HG02610 (cell line): ENCODE measurements around the gene DCDC2B.

Experiments
- ATAC-seq: cut with Tn5 transposase; IDR thresholded peaks from one replicate; pipeline ENCODE4 v1.9.1; 2021; ENCODE audit warnings: mild to moderate bottlenecking, moderate library complexity; ENCODE audit not compliant: unreplicated experiment

The DCDC2B gene

DNA sequence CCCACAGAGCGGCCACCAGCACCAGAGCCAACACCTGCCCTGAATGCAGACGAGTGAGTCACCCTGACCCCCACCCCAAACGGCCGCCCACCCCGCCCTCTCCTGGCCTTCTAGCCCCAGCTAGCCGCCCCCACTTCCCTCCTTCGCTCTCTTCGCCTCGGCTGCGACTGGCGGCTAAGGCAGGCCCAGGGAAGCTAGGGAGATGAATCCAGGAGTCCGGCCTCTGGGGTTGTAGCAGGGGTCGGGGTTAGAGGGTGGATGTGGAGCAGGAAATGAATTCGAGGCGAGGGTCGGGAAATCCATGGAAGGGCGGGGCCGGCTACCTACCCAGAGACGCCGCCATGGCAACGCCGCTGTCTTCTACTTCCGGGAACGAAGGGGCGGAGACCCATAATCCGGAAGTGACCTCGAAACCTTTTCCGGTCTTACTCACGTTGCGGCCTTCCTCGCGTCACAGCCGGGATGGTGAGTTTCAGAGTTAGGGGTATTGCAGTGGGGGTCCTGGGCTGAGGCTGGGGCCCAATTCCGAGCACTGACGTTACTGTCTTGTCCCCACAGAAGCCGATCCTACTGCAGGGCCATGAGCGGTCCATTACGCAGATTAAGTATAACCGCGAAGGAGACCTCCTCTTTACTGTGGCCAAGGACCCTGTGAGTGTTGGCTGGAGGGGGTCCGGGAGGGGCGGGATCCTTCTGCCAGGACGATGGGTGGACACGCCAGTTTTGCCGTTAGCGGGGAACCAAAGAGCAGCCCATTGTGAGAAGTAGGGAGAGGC lies 13.3 kb downstream of the DCDC2B start, which contains the start of the genes EIF3I and TMEM234:
Gene EIF3I (plus strand): TSS at position 428 of the 776 bp plus-strand sequence. CDS start 35 bp downstream, at position 463.
Gene TMEM234 (minus strand): TSS at position 374 of the 776 bp plus-strand sequence. CDS start 31 bp downstream, at position 343.
- ATAC-seq: peak; percentile 89

DNA sequence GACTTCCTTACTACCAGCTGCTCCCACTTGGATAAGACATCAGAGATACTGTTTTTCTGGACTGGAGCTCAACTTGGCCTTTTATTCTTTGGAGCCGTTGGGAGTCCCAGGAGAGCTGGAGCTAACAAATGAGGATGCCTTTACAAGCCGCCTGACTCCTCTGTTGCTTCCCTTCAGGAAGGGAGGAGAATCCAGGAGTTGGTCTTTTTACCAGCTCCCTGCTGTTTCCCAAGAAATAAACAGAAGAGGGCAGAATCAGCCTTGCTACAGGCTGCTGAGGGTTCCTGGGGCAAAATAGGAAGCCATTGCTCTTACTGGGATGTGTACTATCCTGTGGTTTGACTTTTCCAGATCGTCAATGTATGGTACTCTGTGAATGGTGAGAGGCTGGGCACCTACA lies 14.8 kb downstream of the DCDC2B start:
- no peak for ATAC-seq

DNA sequence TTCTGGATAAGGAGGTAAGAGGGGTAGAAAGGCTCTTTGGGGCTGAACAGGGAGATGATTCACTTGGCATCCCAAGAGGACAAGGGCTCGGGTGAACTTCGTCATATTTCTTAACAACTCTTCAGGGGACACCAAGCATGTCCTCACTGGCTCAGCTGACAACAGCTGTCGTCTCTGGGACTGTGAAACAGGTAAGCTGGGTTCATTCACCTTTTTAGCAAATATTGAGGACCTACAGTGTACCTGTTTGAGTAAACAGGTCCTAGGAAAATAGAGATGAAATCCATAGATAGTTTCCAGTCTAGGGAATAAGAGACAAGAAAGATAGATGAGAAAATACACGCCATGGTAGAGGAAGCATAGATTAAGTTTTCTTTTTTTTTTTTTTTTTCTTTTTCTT lies 15.4 kb downstream of the DCDC2B start:
- no peak for ATAC-seq

DNA sequence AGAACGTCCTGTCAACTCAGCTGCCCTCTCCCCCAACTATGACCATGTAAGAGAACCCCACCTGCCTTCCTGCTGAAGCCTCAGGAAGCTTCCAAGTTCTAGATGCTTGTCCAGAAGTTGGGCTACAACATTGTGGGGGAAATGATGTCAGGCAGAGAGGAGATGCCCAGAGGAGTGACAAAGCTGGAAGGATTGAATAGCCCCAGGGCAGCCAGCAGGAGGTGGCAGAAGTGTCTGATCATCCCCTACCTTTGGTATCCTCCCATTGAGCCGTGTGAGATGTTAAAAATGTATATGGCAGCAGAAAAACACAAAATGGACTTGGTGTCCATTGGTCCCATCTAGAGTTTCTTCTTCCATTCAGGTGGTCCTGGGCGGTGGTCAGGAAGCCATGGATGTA lies 19.9 kb downstream of the DCDC2B start:
- no peak for ATAC-seq

DNA sequence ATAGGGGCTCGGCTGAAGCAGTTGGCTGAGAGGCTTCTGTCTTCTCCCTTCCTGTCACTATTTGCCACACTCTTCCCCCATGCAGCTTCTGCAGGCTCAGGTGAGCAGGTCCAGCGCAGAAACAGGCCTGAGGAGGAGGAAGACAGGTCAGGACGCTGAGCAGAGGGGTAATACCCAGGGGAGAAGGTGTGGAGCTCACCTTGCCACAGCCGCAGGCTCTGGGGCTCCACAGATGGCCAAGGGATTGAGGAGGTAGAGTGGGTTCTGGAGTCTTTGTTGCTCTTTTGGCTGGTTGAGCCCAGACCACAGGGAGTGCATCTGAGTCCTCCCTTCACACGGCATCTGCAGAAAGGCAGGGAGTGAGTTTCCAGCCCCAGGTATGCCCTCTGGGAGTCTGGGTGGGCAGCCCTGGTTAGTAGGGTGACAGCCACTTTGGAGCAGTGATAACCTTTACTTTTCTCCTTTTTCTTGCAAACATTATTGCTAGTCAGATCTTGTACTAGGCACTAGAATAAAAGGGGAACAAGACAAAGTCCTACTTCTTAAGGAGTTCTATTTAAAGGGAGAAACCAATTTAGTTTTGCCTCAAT lies 23.0 kb downstream of the DCDC2B start:
- ATAC-seq: no peak

DNA sequence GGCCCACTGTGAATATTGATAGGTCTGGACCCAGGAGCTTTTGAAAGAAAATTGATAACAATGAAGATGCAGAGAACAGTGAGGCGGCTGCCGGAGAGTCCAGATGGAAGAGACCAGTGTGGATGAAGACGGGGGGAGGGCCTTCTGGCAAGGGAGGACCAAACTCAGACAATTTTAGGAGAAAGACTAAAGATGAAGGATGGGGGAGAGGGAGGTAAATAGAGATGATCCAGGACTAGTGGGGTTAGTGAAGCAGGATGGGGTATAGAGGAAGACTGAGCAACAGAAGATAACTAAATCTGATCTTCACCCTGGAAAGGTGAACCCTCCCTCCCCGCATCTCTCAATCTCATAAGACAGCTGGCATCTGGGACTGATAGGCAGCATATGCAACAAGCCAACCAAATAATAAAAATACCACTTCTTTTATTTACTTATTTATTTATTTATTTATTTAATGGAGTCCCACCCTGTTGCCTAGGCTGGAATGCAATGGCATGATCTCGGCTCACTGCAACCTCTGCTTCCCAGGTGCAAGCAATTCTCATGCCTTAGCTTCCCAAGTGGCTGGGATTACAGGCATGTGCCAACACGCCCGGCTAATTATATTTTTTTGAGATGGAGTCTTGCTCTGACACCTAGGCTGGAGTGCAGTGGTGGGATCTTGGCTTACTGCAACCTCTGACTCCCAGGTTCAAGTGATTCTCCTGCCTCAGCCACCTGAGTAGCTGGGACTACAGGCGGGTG lies 23.8 kb downstream of the DCDC2B start:
- ATAC-seq: no peak

DNA sequence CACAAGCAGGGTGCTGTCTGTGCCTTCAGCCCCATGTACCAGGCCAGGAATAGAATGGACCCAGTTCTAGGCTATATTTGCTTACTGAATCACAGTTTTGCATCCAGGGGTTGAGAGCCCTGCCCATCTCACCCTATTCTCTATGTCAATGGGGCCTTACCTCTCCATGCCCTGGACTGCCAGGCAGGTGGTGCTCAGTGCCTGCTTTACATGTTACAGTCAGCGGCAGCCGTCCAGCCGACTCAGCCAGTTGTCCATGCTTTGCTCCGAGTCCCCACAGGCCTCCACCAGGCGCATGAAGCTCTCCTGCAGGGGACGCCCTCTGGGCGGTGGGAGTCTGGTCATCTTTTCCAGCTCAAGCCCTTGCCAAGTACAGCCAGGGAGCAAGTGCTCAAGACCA lies 25.9 kb downstream of the DCDC2B start:
- ATAC-seq: no peak

DNA sequence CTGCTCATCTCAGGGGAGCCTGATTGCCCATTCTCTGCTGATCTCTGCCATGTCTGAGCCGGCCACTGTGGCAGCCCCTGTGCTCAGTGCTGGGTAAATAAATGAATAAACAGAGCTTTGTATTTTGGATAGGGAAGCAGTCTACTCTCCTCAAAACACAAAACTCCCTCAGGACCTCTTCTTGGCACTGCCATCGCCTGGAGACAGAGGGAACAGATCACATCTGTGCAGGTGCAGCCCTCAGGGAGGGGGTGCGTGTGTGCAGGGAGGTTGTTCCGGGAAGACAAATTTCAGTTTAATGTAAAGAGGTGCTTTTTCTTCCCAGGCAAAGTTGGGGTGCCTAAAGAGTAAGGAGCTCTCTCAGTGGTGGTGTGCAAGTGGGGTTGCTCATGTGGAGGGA lies 30.4 kb downstream of the DCDC2B start:
- ATAC-seq: no peak

DNA sequence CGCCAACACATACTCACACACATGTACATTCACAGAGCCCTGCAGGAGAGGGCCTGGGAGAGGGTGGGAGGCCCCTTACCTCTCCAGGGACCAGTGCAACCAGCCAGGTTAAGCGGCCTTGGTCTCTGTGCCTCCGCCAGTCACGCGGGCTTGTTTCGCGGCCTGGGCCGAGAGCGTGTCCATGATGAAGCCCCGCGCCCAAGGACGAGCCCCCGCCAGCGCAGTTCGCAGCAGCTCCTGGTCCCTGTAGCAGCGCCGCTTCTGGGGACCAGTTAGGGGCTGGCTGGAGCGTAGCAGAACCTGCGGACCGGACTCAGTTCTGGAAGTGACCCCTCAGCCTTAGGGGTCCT lies 30.9 kb downstream of the DCDC2B start:
- ATAC-seq: no peak

DNA sequence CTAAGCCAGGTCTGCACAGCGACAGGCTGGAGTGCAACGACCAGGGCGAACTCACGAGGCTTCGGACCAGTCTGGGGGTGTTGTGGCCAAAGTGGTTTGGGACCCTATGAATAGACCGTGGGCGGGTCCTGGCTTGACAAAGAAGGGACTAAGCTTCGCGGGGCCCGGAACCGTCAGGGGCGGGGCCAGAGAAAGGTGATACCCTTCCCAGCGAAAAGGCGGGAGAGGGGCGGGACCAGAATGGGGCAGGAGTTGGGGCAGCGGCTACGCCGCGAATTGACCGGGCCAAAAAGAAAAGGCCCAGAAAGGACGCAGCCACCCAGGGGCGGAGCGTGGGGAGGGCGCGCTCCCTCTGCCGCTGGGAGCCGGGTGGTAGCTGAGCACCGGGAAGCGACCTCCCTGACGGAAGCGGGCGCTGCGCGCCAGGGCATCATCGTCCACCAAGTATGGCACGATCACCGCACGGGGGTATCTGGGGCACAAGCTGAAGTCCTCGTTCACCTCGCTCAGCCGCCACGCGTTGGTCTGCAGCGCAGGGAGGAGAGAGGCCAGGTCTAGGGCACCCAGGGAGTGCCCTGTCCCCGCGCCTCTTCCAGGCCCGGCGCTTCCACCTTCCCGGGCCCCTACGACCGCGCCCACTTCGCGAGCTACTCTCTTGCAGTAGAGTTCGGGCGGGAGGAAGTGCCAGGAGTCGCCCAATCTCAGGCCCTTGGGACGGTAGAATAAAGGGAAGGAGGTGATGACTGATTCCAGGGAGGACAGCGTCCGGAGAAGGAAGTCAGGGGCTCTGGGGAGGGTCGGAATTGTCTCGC lies 31.5 kb downstream of the DCDC2B start:
- peak; percentile 28 for ATAC-seq

DNA sequence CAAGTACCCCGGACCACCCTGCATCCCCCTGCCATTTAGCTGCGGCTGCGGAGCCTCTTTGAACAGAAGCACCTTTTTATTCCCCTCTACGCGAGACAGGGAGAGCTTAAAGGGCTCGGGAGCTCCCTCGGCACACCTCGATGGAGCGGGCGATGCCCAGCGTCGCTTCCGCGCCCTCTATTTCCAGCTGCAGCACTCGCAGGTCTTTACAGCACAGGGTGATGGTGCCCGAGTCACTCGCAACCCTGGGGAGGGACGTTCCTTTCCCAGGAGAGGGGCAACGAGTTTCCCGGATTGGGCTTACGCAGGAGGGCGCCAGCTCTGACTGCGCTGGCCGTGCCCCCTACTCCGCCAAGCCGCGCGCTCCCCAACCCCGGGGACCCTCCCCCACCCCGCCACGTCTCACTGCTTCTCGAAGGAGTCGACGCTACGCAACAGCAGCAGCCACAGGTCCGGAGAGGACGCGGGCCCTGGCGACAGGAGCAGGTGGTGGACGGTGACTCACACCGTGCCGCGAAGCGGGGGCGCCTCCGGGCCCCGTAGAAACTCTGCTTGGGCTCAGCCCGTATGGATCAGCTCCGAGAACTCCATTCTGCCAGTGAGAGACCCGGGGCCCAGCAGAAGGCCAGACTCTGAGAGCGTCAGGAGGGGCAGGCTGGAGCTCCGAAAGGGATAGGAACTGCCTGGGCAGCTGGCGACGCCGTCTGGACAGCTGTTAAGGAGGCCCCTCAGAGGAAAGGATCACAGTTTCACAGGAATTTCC lies 32.3 kb downstream of the DCDC2B start:
- peak; percentile 43 for ATAC-seq

DNA sequence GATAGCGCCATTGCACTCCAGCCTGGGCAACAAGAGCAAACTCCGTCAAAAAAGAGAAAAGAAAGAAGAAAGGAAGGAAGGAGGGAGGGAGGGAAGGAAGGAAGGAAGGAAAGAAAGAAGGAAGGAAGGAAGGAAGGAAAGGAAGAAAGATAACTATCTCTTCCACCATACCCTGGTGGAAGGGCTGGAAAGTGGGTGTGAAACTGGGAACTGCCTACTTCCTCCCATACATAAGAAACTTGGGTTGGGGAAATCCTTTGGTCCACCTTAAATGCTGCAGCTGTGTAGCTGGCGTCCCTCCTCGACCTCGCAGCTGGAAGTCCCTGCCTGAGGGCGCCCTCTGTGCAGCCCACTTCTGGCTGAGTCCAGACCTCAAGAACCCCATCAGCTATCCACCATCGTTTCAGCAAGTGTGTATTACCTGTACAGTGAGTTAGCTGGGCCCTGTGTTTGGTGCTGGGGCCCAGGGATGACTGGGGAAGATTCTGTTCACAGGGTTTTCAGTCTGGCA lies 33.5 kb downstream of the DCDC2B start:
- ATAC-seq: no peak

DNA sequence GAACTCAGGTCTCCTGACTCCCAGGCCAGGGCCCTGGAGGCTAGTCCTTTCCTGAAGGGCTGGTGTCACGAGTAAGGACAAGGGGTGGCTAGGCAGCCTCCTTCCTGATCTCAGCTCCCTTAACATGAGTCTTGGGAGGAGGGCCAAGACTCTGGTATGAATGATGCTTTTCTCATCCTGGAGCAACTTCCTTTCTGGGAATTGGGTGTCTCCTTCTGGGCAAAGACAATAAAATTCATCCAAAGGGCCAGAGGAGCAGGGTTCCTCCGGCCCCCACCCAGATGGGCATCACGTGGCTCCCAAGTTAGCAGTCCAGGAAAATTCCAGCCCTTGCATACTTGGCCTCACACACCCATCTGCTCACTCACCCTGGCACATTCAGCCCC lies 38.0 kb downstream of the DCDC2B start, which contains the start of gene FAM167B:
Gene FAM167B (plus strand): TSS at position 335 of the 386 bp plus-strand sequence. CDS start 200 bp downstream, outside the sequence.
- no peak for ATAC-seq

DNA sequence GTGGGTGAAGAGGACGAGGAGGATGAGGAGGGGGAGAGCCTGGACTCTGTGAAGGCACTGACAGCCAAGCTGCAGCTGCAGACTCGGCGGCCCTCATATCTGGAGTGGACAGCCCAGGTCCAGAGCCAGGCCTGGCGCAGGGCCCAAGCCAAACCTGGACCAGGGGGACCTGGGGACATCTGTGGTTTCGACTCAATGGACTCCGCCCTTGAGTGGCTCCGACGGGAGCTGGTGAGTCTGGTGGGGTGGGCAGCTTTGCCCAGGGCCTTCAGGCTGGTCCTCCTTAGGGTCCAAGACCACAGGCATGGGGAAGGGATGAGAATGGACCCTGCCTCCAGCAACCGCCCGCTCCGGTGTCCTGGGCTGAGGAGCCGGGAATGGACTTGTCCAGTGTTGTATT lies 38.6 kb downstream of the DCDC2B start:
- ATAC-seq: no peak

DNA sequence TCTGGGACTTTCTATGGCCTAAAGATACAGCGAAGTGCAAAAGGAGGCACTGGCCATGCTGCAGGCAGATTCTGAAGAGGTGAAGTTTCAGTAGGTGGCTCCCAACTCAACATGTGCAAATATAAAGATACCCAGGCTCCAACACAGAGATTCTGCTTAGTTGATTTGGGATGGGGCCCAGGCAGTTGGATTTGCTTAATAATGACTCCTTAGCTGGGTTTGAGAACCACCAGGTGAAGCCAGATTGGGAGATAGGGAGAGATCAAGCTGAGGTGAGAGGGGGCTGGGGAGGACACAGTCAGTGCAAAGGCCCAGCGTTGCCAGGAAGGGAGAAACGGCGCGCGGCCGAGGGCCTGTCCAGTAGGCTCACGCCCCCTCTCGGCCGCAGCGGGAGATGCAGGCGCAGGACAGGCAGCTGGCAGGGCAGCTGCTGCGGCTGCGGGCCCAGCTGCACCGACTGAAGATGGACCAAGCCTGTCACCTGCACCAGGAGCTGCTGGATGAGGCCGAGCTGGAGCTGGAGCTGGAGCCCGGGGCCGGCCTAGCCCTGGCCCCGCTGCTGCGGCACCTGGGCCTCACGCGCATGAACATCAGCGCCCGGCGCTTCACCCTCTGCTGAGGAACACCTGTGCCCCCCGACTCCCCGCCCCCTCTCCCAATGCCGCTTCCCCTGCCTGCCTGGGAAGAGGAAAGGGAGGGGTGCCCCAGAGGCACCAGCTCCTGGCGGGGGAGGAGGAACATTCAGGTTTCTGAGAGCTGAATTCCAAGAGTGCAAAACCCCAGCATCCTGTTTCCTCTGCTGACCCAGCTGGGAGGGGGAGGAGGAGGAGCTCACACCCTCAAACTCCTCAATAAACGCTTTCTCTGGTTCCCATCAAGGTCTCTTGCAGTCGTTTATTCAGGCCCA lies 39.3 kb downstream of the DCDC2B start:
- ATAC-seq: no peak

DNA sequence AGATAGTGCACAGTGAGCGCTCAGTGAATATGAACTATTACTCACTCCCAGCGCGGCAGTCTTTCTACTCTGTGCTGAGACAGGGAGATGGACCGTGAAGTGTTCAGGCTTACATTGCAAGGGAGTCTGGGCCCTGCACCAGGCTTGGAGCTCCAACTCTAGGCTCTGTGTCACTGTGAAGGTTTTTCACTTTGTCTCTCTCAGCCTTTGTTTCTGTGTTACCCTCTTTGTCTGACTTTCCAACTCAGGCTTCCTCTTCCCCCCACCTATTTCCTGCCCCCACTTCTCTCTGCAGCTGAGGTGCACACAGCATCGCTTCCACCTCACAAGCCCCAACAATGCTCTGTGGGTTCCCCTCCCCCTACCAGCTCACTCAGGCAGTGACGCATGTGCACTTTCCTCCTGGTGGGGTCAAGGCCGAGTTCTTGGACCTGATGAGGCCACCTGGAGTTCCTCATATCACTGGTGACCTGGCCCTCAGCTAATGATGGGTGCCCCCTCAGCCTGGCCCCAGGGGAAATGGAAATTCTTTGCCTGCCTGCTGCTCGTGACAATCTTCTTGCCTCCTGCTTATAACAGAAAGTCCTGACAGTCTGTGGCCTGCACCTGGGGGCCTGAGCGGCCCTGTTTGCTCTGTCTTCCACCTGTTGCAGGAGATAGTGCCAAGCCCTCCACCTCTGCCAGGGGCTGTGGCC lies 41.1 kb downstream of the DCDC2B start:
- peak; percentile 61 for ATAC-seq

DNA sequence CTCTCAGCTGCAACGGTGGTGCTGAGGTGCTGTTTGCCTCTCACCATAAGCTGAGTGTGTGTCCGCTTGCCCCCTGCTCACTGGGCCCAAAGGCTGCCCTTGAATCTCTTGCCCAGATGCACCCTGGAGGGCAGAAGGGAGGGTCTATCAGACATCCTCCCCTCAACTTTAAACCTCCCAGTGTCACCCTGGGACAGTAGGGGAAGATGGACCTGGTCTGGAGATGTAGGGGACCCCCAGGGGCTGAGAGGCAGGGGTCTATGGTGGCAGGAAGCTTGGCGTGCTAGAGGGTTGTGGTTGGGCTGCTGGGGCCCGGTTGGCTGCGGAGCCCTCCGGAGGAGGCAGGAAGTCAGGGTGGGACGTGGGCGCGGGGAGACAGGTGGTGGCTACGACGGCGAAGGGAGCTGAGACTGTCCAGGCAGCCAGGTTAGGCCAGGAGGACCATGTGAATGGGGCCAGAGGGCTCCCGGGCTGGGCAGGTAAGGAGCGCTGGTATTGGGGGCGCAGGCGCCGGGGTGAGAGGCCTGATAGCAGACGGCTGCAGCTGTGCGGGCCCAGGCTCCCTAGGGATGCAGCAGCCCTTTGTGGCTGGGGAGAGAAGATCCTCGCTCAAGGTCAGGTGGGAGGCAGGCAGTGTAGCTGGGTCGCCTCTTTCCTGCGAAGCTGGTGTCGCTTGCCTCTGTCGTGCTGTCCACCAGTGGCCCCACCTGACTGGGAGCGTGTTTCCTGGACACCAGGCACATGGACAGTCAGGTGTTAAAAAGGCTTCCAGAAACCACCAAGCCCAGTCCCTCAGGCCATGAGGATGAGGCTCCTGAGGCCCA lies 42.2 kb downstream of the DCDC2B start, which contains the start of gene LCK:
Gene LCK (plus strand): TSS at position 373 of the 824 bp plus-strand sequence. CDS start 23,065 bp downstream, outside the sequence.
- no peak for ATAC-seq
